ENCODE data around the gene WFDC1. TPM values are rescaled to one million over a fixed set of nuclear protein-coding genes. Genes with fewer than 3 reads are reported as not detected.

Gene WFDC1
- total RNA-seq, 1 experiment from 2014 or later, result not detected

DNA sequence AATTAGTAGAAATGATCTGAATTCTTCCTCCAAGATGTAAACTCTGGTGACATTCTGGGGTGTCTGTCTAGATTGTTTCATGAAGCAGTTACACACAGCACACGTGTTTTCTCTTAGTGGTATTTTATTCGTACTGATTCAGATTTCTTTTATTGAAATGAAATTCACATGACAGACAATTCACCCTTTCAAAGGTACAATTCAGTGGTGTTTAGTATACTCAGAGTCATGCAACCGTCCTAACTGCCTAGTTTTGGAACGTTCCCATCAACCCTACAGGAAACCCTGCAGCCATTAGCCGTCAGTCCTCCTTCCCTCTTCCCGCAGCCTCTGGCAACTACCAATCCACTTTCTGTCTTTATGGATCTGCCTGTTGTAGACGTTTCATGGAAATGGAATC, 8.8 kb downstream of the WFDC1 start:
- intact Hi-C loops (cut with micrococcal nuclease; ENCODE audit: unreplicated experiment), result no loop called here
- H3K27ac ChIP-seq (ENCODE audit: low read length), result no peak overlapping the region
- in situ Hi-C loops (cut with HindIII; ENCODE audit: low pct_unique_long_range_greater_than_20kb, low sequenced_read_pairs), result no loop called here
- no peaks in the 10 kb centered on the region for H3K4me1 ChIP-seq (ENCODE audit: control insufficient read depth, insufficient read depth, low read length)
- no peaks in the 10 kb centered on the region for H3K36me3 ChIP-seq (ENCODE audit: control insufficient read depth, insufficient read depth, low read length)
- H3K4me3 ChIP-seq (ENCODE audit: low read depth in 2 of 2, low read length in 2 of 2), result no peak overlapping the region
- ChIA-PET CTCF (no interaction called here), POLR2A (no interaction called here)
- ATAC-seq (no peak), DNase-seq (ENCODE audit: low read depth, low spot score) (no peak)
- no peaks in the 10 kb centered on the region for H3K9me3 ChIP-seq (ENCODE audit: control insufficient read depth, insufficient read depth, low read depth, low read length)
- H3K27me3 ChIP-seq (ENCODE audit: control insufficient read depth, insufficient read depth, low read length), result no peaks in the 10 kb centered on the region
- no TSS peak for BruUV-seq (replicated peaks)
- TF ChIP-seq POLR2AphosphoS5 (IDR thresholded peaks at IDR 0.05; ENCODE audit: low read depth, low read length) (no peak), TCF7L2 (IDR thresholded peaks at IDR 0.05; ENCODE audit: low read depth, low read length) (no peak), SIN3A (IDR thresholded peaks at IDR 0.05; ENCODE audit: borderline replicate concordance, insufficient read depth, low read depth, low read length) (no peak)
- TF ChIP-seq, protein P1, sequence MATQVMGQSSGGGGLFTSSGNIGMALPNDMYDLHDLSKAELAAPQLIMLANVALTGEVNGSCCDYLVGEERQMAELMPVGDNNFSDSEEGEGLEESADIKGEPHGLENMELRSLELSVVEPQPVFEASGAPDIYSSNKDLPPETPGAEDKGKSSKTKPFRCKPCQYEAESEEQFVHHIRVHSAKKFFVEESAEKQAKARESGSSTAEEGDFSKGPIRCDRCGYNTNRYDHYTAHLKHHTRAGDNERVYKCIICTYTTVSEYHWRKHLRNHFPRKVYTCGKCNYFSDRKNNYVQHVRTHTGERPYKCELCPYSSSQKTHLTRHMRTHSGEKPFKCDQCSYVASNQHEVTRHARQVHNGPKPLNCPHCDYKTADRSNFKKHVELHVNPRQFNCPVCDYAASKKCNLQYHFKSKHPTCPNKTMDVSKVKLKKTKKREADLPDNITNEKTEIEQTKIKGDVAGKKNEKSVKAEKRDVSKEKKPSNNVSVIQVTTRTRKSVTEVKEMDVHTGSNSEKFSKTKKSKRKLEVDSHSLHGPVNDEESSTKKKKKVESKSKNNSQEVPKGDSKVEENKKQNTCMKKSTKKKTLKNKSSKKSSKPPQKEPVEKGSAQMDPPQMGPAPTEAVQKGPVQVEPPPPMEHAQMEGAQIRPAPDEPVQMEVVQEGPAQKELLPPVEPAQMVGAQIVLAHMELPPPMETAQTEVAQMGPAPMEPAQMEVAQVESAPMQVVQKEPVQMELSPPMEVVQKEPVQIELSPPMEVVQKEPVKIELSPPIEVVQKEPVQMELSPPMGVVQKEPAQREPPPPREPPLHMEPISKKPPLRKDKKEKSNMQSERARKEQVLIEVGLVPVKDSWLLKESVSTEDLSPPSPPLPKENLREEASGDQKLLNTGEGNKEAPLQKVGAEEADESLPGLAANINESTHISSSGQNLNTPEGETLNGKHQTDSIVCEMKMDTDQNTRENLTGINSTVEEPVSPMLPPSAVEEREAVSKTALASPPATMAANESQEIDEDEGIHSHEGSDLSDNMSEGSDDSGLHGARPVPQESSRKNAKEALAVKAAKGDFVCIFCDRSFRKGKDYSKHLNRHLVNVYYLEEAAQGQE (IDR thresholded peaks at IDR 0.05; ENCODE audit: insufficient read depth in 1 of 2, low read depth in 2 of 2, low read length in 1 of 2), result no peak
- TF ChIP-seq, protein P2, sequence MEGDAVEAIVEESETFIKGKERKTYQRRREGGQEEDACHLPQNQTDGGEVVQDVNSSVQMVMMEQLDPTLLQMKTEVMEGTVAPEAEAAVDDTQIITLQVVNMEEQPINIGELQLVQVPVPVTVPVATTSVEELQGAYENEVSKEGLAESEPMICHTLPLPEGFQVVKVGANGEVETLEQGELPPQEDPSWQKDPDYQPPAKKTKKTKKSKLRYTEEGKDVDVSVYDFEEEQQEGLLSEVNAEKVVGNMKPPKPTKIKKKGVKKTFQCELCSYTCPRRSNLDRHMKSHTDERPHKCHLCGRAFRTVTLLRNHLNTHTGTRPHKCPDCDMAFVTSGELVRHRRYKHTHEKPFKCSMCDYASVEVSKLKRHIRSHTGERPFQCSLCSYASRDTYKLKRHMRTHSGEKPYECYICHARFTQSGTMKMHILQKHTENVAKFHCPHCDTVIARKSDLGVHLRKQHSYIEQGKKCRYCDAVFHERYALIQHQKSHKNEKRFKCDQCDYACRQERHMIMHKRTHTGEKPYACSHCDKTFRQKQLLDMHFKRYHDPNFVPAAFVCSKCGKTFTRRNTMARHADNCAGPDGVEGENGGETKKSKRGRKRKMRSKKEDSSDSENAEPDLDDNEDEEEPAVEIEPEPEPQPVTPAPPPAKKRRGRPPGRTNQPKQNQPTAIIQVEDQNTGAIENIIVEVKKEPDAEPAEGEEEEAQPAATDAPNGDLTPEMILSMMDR (IDR thresholded peaks at IDR 0.05), result no peak

DNA sequence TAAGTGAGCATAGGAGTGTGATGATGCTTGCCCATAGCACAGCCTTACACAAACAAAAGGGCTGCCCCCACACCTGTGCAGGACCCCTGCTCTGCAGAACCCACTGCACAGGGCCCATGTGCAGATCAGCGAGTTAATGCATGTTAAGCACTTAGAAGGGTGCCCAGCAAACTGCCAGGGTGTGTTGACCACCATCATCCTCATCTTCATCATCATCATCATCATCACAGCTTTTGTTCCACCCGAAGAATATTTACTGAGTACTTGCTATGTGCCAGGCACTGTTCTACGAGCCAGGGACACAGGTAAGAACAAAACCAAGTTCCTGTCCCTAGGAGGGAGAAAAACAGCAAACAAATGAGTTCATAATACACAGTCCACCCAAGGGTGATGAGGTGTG, 11.9 kb downstream of the WFDC1 start:
- CTCF ChIA-PET, result interaction anchor here (0.6 kb wide), 1 partner anchor 353 kb away, joined by 5 read pairs; no protein-coding TSS in a partner anchor
- DNase-seq (ENCODE audit: low read depth, low spot score), result no peak
- H3K27me3 ChIP-seq (ENCODE audit: control insufficient read depth, insufficient read depth, low read length), result no peaks in the 10 kb centered on the region
- no peak for ATAC-seq
- H3K4me1 ChIP-seq (ENCODE audit: control insufficient read depth, insufficient read depth, low read length), result no peaks in the 10 kb centered on the region
- no peaks in the 10 kb centered on the region for H3K9me3 ChIP-seq (ENCODE audit: control insufficient read depth, insufficient read depth, low read depth, low read length)
- intact Hi-C loops (cut with micrococcal nuclease; ENCODE audit: unreplicated experiment) (loop anchor here (5.0 kb wide), 1 partner anchor 124 kb away; no protein-coding TSS in a partner anchor), in situ Hi-C loops (cut with HindIII; ENCODE audit: low pct_unique_long_range_greater_than_20kb, low sequenced_read_pairs) (no loop called here)
- no peaks in the 10 kb centered on the region for H3K36me3 ChIP-seq (ENCODE audit: control insufficient read depth, insufficient read depth, low read length)
- no TSS peak for BruUV-seq (replicated peaks)
- POLR2A ChIA-PET, result no interaction called here
- TF ChIP-seq POLR2AphosphoS5 (IDR thresholded peaks at IDR 0.05; ENCODE audit: low read depth, low read length) (no peak), SIN3A (IDR thresholded peaks at IDR 0.05; ENCODE audit: borderline replicate concordance, insufficient read depth, low read depth, low read length) (no peak), TCF7L2 (IDR thresholded peaks at IDR 0.05; ENCODE audit: low read depth, low read length) (no peak)
- TF ChIP-seq, protein P2 (IDR thresholded peaks at IDR 0.05), result no peak
- TF ChIP-seq, protein P1 (IDR thresholded peaks at IDR 0.05; ENCODE audit: insufficient read depth in 1 of 2, low read depth in 2 of 2, low read length in 1 of 2), result no peak
- no peak overlapping the region for H3K27ac ChIP-seq (ENCODE audit: low read length)
- no peak overlapping the region for H3K4me3 ChIP-seq (ENCODE audit: low read depth in 2 of 2, low read length in 2 of 2)

All from Panc1 (cell line).